HepG2 (cell line): ENCODE measurements around the gene SEC61B. TPM values are rescaled to one million over a fixed set of nuclear protein-coding genes. Genes with fewer than 3 reads are reported as not detected.
A peak's percentile ranks its signal among the peaks of the same experiment; 100 is the strongest.

Experiments
- ONECUT2 ChIP-seq: sonication (generic); formaldehyde crosslinking; IDR thresholded peaks from 2 replicates; pipeline ENCODE4 v1.4.0; 2020; ENCODE audit warnings: missing genetic modification reagents
- PRMT3 ChIP-seq: sonication (generic); formaldehyde crosslinking; IDR thresholded peaks from 2 replicates; pipeline ENCODE4 v1.8.1; 2022; ENCODE audit warnings: low read depth, mild to moderate bottlenecking, moderate library complexity, missing genetic modification reagents, borderline replicate concordance
- ZBTB3 ChIP-seq: sonication (generic); formaldehyde crosslinking; IDR thresholded peaks from 2 replicates; pipeline ENCODE4 v1.4.0; 2020; ENCODE audit warnings: low read depth, mild to moderate bottlenecking, moderate library complexity, missing genetic modification reagents, borderline replicate concordance
- ZNF44 ChIP-seq: sonication (generic); formaldehyde crosslinking; IDR thresholded peaks from 2 replicates; pipeline ENCODE4 v1.5.1; 2020; ENCODE audit warnings: mild to moderate bottlenecking, missing genetic modification reagents
- ZNF883 ChIP-seq: sonication (generic); formaldehyde crosslinking; IDR thresholded peaks from 2 replicates; pipeline ENCODE4 v1.5.1; 2020; ENCODE audit warnings: mild to moderate bottlenecking, missing genetic modification reagents; ENCODE audit errors: not compliant biosample characterization
- polyA plus RNA-seq, 8 experiments: library from polyadenylated mRNA; depleted of rRNA in 3 of 8; stranded (reverse) in 7 of 8; unstranded in 1 of 8; fragments of >200 nt; fragmentation: Illumina TruSeq in 4 of 8; extraction: Trizol in 4 of 8; gene quantifications; 2 replicates each; pipeline versions ENCODE4 v1.2.1 to v1.2.3, GENCODE V29; 2011 to 2016; ENCODE audit warnings: low read depth in 4 of 8, missing spikeins in 1 of 8, mixed read lengths in 1 of 8; ENCODE audit not compliant: insufficient read depth in 1 of 8
- total RNA-seq, 5 experiments: library from RNA; depleted of rRNA; stranded (reverse); fragments of >200 nt; fragmentation: Illumina TruSeq; extraction: Trizol; gene quantifications; 2 replicates each; pipeline ENCODE4 v1.2.3, GENCODE V29; 2016; ENCODE audit warnings: low read depth in 1 of 5
- TF ChIP-seq, protein P1 (sequence below): IDR thresholded peaks from 2 replicates; pipeline ENCODE4 v1.6.1; 2016; ENCODE audit warnings: missing compliant biosample characterization, missing genetic modification reagents, borderline replicate concordance
- TF ChIP-seq, protein P2 (sequence below): sonication (generic); formaldehyde crosslinking; IDR thresholded peaks from 2 replicates; pipeline ENCODE4 v1.4.0; 2020; ENCODE audit warnings: mild to moderate bottlenecking, missing genetic modification reagents
- TF ChIP-seq, protein P3 (sequence below): sonication (generic); formaldehyde crosslinking; IDR thresholded peaks from 2 replicates; pipeline ENCODE4 v1.5.1; 2020; ENCODE audit warnings: missing genetic modification reagents, mild to moderate bottlenecking, borderline replicate concordance
- TF ChIP-seq, protein P4 (sequence below): sonication (generic); formaldehyde crosslinking; IDR thresholded peaks from 2 replicates; pipeline ENCODE4 v1.4.0; 2020; ENCODE audit warnings: missing genetic modification reagents, borderline replicate concordance
- TF ChIP-seq, protein P5 (sequence below): sonication (generic); formaldehyde crosslinking; IDR thresholded peaks from one replicate; pipeline ENCODE4 v1.5.1; 2020; ENCODE audit warnings: mild to moderate bottlenecking, missing genetic modification reagents; ENCODE audit errors: not compliant biosample characterization

The SEC61B gene
- total and polyA plus RNA-seq, 2 of the 13 experiments (the other 11 are each of a cell fraction or from before 2014, with no cell fraction given) = 191 to 368 TPM

DNA sequence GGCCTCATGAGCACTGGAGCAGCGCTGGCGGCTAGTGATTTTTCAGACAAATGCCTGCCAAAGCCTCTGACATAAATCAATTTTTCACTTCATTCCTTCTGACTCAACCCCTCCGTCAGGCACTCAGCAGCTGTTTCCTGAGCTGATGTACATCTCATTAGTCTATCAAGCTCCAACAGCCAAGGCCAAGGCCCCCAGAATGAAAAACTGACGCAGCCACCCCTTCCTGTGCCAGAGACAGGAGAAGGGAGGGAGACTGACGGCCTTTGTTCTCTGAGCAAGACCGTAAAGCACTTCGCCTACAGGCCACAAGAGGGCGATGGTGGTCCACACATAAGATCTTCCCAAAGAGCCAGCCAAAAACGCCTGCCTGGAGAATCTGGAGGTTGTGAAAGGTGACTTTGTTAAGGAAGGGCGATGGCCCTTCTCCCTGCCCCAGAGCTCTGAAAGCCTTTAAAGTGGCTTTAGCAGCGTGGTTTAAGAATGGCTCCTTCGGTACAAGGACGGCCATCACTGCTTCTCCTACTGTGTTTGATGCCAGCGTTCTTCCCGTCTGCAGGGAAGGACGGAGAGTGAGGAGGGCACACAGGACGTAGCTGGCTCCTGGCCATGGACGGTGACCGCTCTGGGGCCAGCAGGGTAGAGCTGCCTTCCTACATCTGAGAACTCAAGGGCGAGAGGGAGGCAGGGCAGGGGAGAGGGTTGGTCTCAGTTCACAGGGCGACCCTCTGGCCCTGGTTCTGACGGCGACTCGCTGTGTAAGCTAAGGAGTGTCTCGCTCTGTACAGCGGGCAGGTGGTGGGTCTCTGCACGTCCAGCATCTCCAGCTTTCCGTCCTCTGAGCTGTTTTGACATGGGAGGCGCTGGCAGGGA lies 37.4 kb upstream of the SEC61B start (continued):
- TF ChIP-seq, protein P1, sequence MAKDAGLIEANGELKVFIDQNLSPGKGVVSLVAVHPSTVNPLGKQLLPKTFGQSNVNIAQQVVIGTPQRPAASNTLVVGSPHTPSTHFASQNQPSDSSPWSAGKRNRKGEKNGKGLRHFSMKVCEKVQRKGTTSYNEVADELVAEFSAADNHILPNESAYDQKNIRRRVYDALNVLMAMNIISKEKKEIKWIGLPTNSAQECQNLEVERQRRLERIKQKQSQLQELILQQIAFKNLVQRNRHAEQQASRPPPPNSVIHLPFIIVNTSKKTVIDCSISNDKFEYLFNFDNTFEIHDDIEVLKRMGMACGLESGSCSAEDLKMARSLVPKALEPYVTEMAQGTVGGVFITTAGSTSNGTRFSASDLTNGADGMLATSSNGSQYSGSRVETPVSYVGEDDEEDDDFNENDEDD (CRISPR knock-in tag) = no peak
- no peak for TF ChIP-seq ZBTB3 (CRISPR knock-in tag)
- TF ChIP-seq, protein P2, sequence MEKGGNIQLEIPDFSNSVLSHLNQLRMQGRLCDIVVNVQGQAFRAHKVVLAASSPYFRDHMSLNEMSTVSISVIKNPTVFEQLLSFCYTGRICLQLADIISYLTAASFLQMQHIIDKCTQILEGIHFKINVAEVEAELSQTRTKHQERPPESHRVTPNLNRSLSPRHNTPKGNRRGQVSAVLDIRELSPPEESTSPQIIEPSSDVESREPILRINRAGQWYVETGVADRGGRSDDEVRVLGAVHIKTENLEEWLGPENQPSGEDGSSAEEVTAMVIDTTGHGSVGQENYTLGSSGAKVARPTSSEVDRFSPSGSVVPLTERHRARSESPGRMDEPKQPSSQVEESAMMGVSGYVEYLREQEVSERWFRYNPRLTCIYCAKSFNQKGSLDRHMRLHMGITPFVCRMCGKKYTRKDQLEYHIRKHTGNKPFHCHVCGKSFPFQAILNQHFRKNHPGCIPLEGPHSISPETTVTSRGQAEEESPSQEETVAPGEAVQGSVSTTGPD (CRISPR knock-in tag) = no peak
- no peak for TF ChIP-seq PRMT3 (CRISPR knock-in tag)
- TF ChIP-seq, protein P3, sequence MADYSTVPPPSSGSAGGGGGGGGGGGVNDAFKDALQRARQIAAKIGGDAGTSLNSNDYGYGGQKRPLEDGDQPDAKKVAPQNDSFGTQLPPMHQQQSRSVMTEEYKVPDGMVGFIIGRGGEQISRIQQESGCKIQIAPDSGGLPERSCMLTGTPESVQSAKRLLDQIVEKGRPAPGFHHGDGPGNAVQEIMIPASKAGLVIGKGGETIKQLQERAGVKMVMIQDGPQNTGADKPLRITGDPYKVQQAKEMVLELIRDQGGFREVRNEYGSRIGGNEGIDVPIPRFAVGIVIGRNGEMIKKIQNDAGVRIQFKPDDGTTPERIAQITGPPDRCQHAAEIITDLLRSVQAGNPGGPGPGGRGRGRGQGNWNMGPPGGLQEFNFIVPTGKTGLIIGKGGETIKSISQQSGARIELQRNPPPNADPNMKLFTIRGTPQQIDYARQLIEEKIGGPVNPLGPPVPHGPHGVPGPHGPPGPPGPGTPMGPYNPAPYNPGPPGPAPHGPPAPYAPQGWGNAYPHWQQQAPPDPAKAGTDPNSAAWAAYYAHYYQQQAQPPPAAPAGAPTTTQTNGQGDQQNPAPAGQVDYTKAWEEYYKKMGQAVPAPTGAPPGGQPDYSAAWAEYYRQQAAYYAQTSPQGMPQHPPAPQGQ = no peak
- TF ChIP-seq, protein P4, sequence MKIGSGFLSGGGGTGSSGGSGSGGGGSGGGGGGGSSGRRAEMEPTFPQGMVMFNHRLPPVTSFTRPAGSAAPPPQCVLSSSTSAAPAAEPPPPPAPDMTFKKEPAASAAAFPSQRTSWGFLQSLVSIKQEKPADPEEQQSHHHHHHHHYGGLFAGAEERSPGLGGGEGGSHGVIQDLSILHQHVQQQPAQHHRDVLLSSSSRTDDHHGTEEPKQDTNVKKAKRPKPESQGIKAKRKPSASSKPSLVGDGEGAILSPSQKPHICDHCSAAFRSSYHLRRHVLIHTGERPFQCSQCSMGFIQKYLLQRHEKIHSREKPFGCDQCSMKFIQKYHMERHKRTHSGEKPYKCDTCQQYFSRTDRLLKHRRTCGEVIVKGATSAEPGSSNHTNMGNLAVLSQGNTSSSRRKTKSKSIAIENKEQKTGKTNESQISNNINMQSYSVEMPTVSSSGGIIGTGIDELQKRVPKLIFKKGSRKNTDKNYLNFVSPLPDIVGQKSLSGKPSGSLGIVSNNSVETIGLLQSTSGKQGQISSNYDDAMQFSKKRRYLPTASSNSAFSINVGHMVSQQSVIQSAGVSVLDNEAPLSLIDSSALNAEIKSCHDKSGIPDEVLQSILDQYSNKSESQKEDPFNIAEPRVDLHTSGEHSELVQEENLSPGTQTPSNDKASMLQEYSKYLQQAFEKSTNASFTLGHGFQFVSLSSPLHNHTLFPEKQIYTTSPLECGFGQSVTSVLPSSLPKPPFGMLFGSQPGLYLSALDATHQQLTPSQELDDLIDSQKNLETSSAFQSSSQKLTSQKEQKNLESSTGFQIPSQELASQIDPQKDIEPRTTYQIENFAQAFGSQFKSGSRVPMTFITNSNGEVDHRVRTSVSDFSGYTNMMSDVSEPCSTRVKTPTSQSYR (CRISPR knock-in tag) = no peak
- TF ChIP-seq ZNF883 = peak; percentile 31
- TF ChIP-seq ZNF44 (CRISPR knock-in tag) = no peak
- no peak for TF ChIP-seq ONECUT2 (CRISPR knock-in tag)
- TF ChIP-seq, protein P5, sequence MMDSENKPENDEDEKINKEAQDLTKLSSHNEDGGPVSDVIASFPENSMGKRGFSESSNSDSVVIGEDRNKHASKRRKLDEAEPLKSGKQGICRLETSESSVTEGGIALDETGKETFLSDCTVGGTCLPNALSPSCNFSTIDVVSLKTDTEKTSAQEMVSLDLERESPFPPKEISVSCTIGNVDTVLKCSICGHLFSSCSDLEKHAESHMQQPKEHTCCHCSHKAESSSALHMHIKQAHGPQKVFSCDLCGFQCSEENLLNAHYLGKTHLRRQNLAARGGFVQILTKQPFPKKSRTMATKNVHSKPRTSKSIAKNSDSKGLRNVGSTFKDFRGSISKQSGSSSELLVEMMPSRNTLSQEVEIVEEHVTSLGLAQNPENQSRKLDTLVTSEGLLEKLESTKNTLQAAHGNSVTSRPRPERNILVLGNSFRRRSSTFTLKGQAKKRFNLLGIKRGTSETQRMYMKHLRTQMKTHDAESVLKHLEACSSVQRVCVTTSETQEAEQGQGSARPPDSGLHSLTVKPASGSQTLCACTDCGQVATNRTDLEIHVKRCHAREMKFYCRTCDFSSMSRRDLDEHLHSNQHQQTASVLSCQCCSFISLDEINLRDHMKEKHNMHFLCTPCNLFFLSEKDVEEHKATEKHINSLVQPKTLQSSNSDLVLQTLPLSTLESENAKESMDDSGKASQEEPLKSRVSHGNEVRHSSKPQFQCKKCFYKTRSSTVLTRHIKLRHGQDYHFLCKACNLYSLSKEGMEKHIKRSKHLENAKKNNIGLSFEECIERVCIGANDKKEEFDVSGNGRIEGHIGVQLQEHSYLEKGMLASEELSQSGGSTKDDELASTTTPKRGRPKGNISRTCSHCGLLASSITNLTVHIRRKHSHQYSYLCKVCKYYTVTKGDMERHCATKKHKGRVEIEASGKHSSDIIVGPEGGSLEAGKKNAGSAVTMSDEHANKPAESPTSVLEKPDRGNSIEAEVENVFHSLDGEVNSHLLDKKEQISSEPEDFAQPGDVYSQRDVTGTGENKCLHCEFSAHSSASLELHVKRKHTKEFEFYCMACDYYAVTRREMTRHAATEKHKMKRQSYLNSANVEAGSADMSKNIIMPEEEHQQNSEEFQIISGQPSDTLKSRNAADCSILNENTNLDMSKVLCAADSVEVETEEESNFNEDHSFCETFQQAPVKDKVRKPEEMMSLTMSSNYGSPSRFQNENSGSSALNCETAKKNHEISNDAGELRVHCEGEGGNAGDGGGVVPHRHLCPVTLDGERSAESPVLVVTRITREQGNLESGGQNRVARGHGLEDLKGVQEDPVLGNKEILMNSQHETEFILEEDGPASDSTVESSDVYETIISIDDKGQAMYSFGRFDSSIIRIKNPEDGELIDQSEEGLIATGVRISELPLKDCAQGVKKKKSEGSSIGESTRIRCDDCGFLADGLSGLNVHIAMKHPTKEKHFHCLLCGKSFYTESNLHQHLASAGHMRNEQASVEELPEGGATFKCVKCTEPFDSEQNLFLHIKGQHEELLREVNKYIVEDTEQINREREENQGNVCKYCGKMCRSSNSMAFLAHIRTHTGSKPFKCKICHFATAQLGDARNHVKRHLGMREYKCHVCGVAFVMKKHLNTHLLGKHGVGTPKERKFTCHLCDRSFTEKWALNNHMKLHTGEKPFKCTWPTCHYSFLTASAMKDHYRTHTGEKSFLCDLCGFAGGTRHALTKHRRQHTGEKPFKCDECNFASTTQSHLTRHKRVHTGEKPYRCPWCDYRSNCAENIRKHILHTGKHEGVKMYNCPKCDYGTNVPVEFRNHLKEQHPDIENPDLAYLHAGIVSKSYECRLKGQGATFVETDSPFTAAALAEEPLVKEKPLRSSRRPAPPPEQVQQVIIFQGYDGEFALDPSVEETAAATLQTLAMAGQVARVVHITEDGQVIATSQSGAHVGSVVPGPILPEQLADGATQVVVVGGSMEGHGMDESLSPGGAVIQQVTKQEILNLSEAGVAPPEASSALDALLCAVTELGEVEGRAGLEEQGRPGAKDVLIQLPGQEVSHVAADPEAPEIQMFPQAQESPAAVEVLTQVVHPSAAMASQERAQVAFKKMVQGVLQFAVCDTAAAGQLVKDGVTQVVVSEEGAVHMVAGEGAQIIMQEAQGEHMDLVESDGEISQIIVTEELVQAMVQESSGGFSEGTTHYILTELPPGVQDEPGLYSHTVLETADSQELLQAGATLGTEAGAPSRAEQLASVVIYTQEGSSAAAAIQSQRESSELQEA (CRISPR knock-in tag) = no peak
